Central memory CD8-positive, alpha-beta T cell (primary cell): ENCODE results near the gene ANGPTL4.

Experiments
- ATAC-seq: fragments of 150-1000 bp; cut with Tn5 transposase; replicated peaks from 2 replicates; pipeline ENCODE4 v1.10.0; 2022; ENCODE audit warnings: mild to moderate bottlenecking, moderate FRiP score, moderate number of reproducible peaks; ENCODE audit not compliant: poor library complexity, severe bottlenecking; ENCODE audit errors: extremely low read depth
- DNase-seq, 2 donors: peaks; one replicate each; pipeline ENCODE4 v3.0.0; 2021; ENCODE audit warnings: low spot score in 2 of 2
- H3K27ac Mint-ChIP-seq: one replicate; pipeline ENCODE4 v1.8.0; 2022; ENCODE audit warnings: low read depth, mild to moderate bottlenecking, moderate library complexity, mixed read lengths
- H3K27me3 Mint-ChIP-seq: one replicate; pipeline ENCODE4 v1.8.0; 2022; ENCODE audit warnings: mixed read lengths
- H3K36me3 Mint-ChIP-seq: one replicate; pipeline ENCODE4 v1.8.0; 2022; ENCODE audit warnings: mild to moderate bottlenecking, moderate library complexity, mixed read lengths; ENCODE audit not compliant: insufficient read depth
- H3K4me1 Mint-ChIP-seq: one replicate; pipeline ENCODE4 v1.8.0; 2022; ENCODE audit warnings: mixed read lengths
- H3K4me3 Mint-ChIP-seq: one replicate; pipeline ENCODE4 v1.8.0; 2022; ENCODE audit warnings: mild to moderate bottlenecking, moderate library complexity, mixed read lengths
- H3K9me3 Mint-ChIP-seq: one replicate; pipeline ENCODE4 v1.8.0; 2022; ENCODE audit warnings: mixed read lengths

ANGPTL4 gene

DNA sequence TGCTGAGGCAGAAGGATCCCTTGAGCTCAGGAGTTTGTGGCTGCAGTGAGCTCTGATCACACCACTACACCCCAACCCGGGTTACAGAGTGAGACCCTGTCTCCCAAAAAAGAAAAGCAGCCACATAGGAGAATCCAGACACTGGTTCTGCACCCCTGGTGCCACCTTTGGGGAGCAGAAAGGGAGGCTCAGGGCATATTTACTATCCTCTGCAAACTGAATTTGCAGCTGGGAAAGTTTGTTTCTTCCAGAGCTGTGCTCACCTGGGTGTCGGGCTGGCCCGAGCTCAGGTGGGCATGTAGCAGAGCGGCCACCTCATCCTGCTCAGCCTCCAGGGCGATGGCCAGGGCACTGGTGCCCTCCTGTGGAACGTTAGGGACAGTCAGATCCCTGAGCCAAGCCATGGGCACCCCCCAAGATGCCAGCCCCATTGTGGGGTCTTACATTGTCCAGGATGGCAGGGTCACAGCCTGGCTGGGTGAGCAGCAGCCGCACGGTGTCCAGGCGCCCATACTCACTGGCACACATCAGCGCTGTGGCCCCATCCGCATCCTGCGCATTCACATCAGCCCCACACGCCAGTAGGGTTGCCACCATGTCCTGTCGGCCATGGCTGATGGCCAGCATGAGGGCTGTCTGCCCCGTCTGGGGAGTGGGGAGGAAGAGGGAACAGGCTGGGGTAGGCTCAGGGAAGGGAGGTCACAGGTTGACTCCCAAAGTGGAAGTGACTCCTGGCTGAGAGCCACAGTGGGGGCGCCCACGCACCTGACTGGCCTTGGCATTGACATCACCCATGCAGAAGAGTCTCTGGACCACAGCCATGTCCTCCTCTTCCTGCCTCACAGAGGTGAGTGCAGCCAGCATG lies 39.5 kb upstream of the ANGPTL4 start:
- H3K4me3 Mint-ChIP-seq, result peak overlapping the region; percentile 11
- no peaks in the 10 kb centered on the region for H3K9me3 Mint-ChIP-seq
- peaks cover 37% of the 10 kb centered on the region for H3K4me1 Mint-ChIP-seq
- H3K27ac Mint-ChIP-seq, result no peak overlapping the region
- peaks cover 31% of the 10 kb centered on the region for H3K36me3 Mint-ChIP-seq
- DNase-seq (no peak), ATAC-seq (no peak)
- H3K27me3 Mint-ChIP-seq, result no peaks in the 10 kb centered on the region

DNA sequence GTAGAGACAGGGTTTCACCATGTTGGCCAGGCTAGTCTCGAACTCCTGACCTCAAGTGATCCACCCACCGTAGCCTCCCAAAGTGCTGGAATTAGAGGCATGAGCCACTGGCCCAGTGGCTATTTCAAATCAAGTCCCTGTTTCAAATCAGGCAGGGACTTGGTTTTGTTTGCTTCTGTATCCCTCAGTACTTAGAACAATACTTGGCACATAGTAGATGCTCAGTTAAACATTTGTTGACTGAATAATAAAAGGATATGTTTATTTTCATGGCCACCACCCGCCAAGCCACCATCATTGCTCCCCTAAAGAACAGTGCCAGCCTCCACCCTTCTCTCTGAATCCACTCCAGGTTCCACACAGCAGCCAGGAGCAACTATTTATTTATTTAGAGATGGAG lies 38.5 kb upstream of the ANGPTL4 start:
- Mint-ChIP-seq H3K27me3 (no peaks in the 10 kb centered on the region), H3K4me3 (no peak overlapping the region), H3K9me3 (no peaks in the 10 kb centered on the region), H3K27ac (no peak overlapping the region), H3K4me1 (peaks cover 31% of the 10 kb centered on the region), H3K36me3 (peaks cover 29% of the 10 kb centered on the region)
- ATAC-seq (no peak), DNase-seq (no peak)

GRCh38 chr19:8329996-8330395 lies 34.0 kb upstream of the ANGPTL4 start:
- H3K36me3 Mint-ChIP-seq, result peaks cover 2% of the 10 kb centered on the region

GRCh38 chr19:8331263-8331845 lies 32.6 kb upstream of the ANGPTL4 start:
- Mint-ChIP-seq H3K4me1 (no peaks in the 10 kb centered on the region), H3K27ac (no peak overlapping the region), H3K27me3 (peaks cover 7% of the 10 kb centered on the region), H3K9me3 (no peaks in the 10 kb centered on the region), H3K4me3 (no peak overlapping the region), H3K36me3 (peaks cover 2% of the 10 kb centered on the region)
- ATAC-seq (no peak), DNase-seq (no peak)

More at GRCh38 chr19:8329996-8330395, 34.0 kb upstream of the ANGPTL4 start:
- DNase-seq (no peak), ATAC-seq (no peak)
- Mint-ChIP-seq H3K27ac (no peak overlapping the region), H3K4me1 (no peaks in the 10 kb centered on the region), H3K4me3 (no peak overlapping the region), H3K9me3 (no peaks in the 10 kb centered on the region), H3K27me3 (no peaks in the 10 kb centered on the region)

DNA sequence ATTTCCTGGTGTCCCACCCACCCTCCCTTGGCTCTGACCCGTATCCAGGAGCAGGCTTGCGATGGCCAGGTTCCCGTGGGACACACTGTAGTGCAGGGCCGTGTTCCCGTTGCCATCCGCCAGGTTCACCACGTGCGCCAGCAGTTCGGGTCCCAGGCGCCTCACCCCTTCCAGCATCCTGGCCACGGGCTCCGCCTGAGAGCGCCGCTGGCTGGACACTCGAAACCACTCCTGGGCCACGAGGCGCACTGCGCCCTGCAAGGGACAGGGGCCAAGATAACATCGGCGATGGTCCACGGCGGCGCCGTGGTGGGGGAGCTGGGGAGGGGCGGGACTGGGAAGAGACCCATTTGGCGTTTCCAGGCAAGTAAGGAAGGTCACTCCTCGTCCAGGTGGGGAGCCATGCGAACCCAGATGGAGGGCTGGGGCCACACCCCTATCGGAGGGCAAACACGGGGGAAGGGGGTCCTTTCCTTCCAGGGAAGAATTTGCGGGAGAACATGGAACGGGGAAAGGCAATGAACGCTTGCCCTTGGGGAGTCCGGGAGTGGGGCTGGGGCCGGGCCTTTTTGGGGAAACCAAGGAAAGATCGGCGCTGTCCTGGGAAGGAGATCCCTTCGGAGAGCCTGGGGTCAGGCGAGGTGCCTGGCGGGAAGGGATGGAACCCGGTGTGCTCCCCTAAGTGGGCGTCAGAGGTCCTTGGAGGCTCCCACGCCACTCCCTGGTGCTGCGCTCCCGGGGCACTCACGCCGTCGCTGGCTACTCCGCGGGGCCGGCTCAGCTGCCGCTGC lies 30.8 kb upstream of the ANGPTL4 start:
- no peak overlapping the region for H3K4me3 Mint-ChIP-seq
- peaks cover 23% of the 10 kb centered on the region for H3K27me3 Mint-ChIP-seq
- H3K9me3 Mint-ChIP-seq, result no peaks in the 10 kb centered on the region
- DNase-seq (no peak), ATAC-seq (no peak)
- no peaks in the 10 kb centered on the region for H3K4me1 Mint-ChIP-seq
- H3K36me3 Mint-ChIP-seq, result peaks cover 3% of the 10 kb centered on the region
- H3K27ac Mint-ChIP-seq, result no peak overlapping the region

- no peak for DNase-seq
- no peaks in the 10 kb centered on the region for H3K4me1 Mint-ChIP-seq
- H3K27ac Mint-ChIP-seq, result no peak overlapping the region
- H3K27me3 Mint-ChIP-seq, result peaks cover 31% of the 10 kb centered on the region
- peaks cover 1% of the 10 kb centered on the region for H3K36me3 Mint-ChIP-seq
- no peaks in the 10 kb centered on the region for H3K9me3 Mint-ChIP-seq
- ATAC-seq, result no peak
- no peak overlapping the region for H3K4me3 Mint-ChIP-seq
Observed at GRCh38 chr19:8333767-8334457, 30.0 kb upstream of the ANGPTL4 start.

DNA sequence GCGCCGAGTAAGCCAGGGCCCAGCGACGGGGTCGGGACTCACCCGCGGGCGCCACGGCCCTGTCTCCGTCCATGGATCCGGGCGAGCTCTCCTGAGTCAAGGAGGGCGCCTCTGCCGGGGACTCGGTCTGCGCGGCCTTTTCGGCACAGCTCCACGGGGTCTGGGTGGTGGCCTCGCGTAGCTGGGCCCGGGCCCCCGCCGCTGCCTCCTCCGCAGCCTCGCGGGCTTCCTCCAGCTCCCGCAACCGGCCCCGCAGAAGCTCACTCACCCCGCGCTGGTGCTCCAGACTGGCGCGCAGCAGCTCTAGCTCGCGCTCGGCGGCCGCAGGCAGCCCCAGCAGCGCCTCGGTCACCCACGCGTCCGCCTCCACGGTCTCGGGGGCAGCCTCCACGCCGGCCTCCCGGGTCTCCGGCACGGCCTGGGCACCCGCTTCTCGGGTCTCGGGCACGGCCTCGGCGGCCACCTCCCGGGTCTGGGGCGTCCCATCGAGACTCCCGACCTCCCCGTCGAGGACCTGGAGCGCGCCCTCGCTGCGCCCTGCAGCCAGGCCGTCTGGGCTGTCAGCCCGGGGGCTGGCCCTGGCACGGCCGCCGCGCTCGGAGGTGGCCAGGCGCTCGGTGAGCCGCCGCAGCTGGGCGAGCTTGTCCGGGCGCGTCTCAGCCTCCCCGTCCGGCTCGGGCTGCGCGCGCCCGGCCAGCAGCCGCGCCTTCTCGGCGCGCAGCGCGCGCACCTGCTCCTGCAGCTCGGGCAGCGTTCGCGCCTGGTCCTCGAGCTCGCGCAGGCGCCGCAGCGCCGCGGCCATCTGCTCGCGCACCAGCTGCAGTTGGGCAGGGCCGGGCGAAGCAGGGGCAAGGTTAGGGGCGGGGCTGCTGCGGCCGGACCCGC lies 29.3 kb upstream of the ANGPTL4 start:
- DNase-seq (no peak), ATAC-seq (no peak)
- Mint-ChIP-seq H3K4me1 (no peaks in the 10 kb centered on the region), H3K9me3 (no peaks in the 10 kb centered on the region), H3K4me3 (no peak overlapping the region), H3K27ac (no peak overlapping the region), H3K27me3 (peaks cover 34% of the 10 kb centered on the region), H3K36me3 (peaks cover 4% of the 10 kb centered on the region)

GRCh38 chr19:8335343-8336071 lies 28.4 kb upstream of the ANGPTL4 start:
- ATAC-seq (no peak), DNase-seq (no peak)
- H3K27ac Mint-ChIP-seq, result no peak overlapping the region
- no peaks in the 10 kb centered on the region for H3K9me3 Mint-ChIP-seq
- peaks cover 4% of the 10 kb centered on the region for H3K36me3 Mint-ChIP-seq
- H3K4me1 Mint-ChIP-seq, result peaks cover 1% of the 10 kb centered on the region
- peaks cover 34% of the 10 kb centered on the region for H3K27me3 Mint-ChIP-seq
- H3K4me3 Mint-ChIP-seq, result peak overlapping the region; percentile 21

DNA sequence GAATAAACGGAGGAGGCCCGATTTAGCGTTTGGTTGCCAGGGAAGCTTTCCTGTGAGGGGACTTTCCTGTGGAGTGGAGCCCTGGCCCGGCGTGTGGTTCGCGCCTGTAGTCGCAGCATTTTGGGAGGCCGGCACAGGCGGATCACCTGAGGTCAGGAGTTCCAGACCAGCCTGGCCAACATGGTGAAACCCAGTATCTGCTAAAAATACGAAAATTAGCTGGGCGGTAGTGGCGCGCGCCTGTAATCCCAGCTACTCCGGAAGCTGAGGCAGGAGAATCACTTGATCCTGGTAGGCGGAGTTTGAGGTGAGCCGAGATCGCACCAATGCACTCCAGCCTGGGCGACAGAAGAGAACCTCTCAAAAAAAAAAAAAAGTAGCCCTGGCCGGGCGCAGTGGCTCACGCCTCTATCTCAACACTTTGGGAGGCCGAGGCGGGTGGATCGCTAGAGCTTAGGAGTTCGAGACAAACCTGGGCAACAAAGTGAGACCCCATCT lies 27.8 kb upstream of the ANGPTL4 start:
- H3K4me3 Mint-ChIP-seq, result peak overlapping the region; percentile 21
- peaks cover 4% of the 10 kb centered on the region for H3K36me3 Mint-ChIP-seq
- H3K4me1 Mint-ChIP-seq, result peaks cover 6% of the 10 kb centered on the region
- ATAC-seq, result no peak
- H3K9me3 Mint-ChIP-seq, result no peaks in the 10 kb centered on the region
- no peak for DNase-seq
- no peak overlapping the region for H3K27ac Mint-ChIP-seq
- peaks cover 34% of the 10 kb centered on the region for H3K27me3 Mint-ChIP-seq

- H3K27me3 Mint-ChIP-seq, result peaks cover 34% of the 10 kb centered on the region
- H3K9me3 Mint-ChIP-seq, result no peaks in the 10 kb centered on the region
- no peak overlapping the region for H3K4me3 Mint-ChIP-seq
- peaks cover 6% of the 10 kb centered on the region for H3K4me1 Mint-ChIP-seq
- DNase-seq, result no peak
- H3K27ac Mint-ChIP-seq, result no peak overlapping the region
- H3K36me3 Mint-ChIP-seq, result peaks cover 4% of the 10 kb centered on the region
- no peak for ATAC-seq
Observed at GRCh38 chr19:8336660-8337059, 27.3 kb upstream of the ANGPTL4 start.

DNA sequence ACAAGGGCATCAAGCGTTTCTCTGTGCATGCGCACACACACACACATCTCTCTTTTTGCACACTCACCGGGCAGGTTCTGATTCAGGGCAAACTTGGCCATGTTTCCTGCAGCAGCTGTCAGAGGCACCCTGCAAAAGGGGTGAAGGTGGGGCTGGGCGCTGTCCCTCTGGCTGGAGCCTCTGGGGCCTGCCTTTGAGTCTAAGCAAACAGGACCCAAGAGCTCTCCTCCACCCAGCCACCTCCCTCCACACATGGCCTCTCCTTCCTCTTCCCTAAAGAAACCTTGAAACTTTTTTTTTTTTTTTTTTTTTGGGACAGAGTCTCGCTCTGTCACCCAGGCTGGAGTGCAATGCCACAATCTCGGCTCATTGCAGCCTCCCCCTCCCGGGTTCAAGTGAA lies 26.2 kb upstream of the ANGPTL4 start:
- Mint-ChIP-seq H3K36me3 (peaks cover 4% of the 10 kb centered on the region), H3K9me3 (no peaks in the 10 kb centered on the region), H3K4me1 (peaks cover 6% of the 10 kb centered on the region), H3K27ac (no peak overlapping the region), H3K27me3 (peaks cover 34% of the 10 kb centered on the region), H3K4me3 (no peak overlapping the region)
- DNase-seq (no peak), ATAC-seq (no peak)
